OCI-LY3 (cell line): ENCODE results near the gene IRX4.

ENCODE experiments used
- H2AFZ ChIP-seq: fragments of 200-600, 300-600 bp; shearing (Covaris generic); 2 replicates; pipeline ENCODE4 v1.6.0; 2014; ENCODE audit warnings: antibody characterized with exemption, low read depth, low read length
- H3K27ac ChIP-seq: fragments of 200-600, 300-600 bp; sonication (generic); 2 replicates; pipeline ENCODE4 v1.5.1; 2014; ENCODE audit warnings: mild to moderate bottlenecking, low read length, moderate library complexity, mixed read lengths
- H3K27me3 ChIP-seq: fragments of 200-600, 300-600 bp; sonication (generic); 2 replicates; pipeline ENCODE4 v1.6.1; 2014; ENCODE audit warnings: low read depth, low read length, mixed read lengths
- H3K36me3 ChIP-seq: fragments of 200-600, 300-600 bp; sonication (generic); replicated peaks from 2 replicates; pipeline ENCODE3; 2014; ENCODE audit warnings: low read depth, low read length, mixed read lengths
- H3K4me1 ChIP-seq: fragments of 300-600, 200-600 bp; sonication (generic); 2 replicates; pipeline ENCODE4 v1.6.1; 2014; ENCODE audit warnings: low read length, mixed read lengths
- H3K4me2 ChIP-seq: fragments of 200-600, 300-600 bp; sonication (generic); 2 replicates; pipeline ENCODE4 v1.6.1; 2014; ENCODE audit warnings: low read length, mixed read lengths
- H3K4me3 ChIP-seq: fragments of 300-600, 200-600 bp; sonication (generic); 2 replicates; pipeline ENCODE4 v1.5.1; 2014; ENCODE audit warnings: antibody characterized with exemption, mild to moderate bottlenecking, low read length, moderate library complexity
- H3K79me2 ChIP-seq: fragments of 300-600, 200-600 bp; shearing (Covaris generic); 2 replicates; pipeline ENCODE4 v1.6.1; 2014; ENCODE audit warnings: mild to moderate bottlenecking, low read length, mixed read lengths
- H3K9ac ChIP-seq: fragments of 300-600, 200-600 bp; shearing (Covaris generic); 2 replicates; pipeline ENCODE4 v1.6.0; 2014; ENCODE audit warnings: mild to moderate bottlenecking, low read length, moderate library complexity
- H3K9me3 ChIP-seq: fragments of 200-600, 300-600 bp; shearing (Covaris generic); 2 replicates; pipeline ENCODE4 v1.6.1; 2014; ENCODE audit warnings: low read length, mixed read lengths; ENCODE audit not compliant: insufficient read depth
- H4K20me1 ChIP-seq: fragments of 200-600, 300-600 bp; sonication (generic); 2 replicates; pipeline ENCODE4 v1.6.1; 2016; ENCODE audit warnings: low read length, mixed read lengths; ENCODE audit not compliant: insufficient read depth
- EZH2phosphoT487 ChIP-seq: fragments of 200-600 bp; shearing (Covaris generic); IDR thresholded peaks from 2 replicates; pipeline ENCODE4 v1.6.1; 2018; ENCODE audit warnings: antibody characterized with exemption, mixed run types, low read depth
- TF ChIP-seq, protein P1 (sequence below): fragments of 200-600, 300-600 bp; sonication (generic); IDR thresholded peaks from 2 replicates; pipeline ENCODE4 v1.5.1; 2014; ENCODE audit warnings: antibody characterized with exemption, low read length, low read depth

IRX4 gene

GRCh38 chr5:1836891-1837880, 45.5 kb downstream of the IRX4 start:
- Histone ChIP-seq H3K9me3 (no peaks in the 10 kb centered on the region), H3K27ac (no peak overlapping the region), H3K4me1 (no peaks in the 10 kb centered on the region), H3K79me2 (no peaks in the 10 kb centered on the region), H3K9ac (no peak overlapping the region), H3K27me3 (no peaks in the 10 kb centered on the region), H3K4me2 (no peak overlapping the region), H2AFZ (no peak overlapping the region), H3K4me3 (no peak overlapping the region), H3K36me3 (no peaks in the 10 kb centered on the region), H4K20me1 (no peaks in the 10 kb centered on the region)
- TF ChIP-seq EZH2phosphoT487 = no peak
- TF ChIP-seq, protein P1, sequence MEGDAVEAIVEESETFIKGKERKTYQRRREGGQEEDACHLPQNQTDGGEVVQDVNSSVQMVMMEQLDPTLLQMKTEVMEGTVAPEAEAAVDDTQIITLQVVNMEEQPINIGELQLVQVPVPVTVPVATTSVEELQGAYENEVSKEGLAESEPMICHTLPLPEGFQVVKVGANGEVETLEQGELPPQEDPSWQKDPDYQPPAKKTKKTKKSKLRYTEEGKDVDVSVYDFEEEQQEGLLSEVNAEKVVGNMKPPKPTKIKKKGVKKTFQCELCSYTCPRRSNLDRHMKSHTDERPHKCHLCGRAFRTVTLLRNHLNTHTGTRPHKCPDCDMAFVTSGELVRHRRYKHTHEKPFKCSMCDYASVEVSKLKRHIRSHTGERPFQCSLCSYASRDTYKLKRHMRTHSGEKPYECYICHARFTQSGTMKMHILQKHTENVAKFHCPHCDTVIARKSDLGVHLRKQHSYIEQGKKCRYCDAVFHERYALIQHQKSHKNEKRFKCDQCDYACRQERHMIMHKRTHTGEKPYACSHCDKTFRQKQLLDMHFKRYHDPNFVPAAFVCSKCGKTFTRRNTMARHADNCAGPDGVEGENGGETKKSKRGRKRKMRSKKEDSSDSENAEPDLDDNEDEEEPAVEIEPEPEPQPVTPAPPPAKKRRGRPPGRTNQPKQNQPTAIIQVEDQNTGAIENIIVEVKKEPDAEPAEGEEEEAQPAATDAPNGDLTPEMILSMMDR = no peak

GRCh38 chr5:1836176-1836890, 46.4 kb downstream of the IRX4 start:
- H3K9ac ChIP-seq = no peak overlapping the region
- no peak for TF ChIP-seq EZH2phosphoT487
- TF ChIP-seq, protein P1 = no peak
- H4K20me1 ChIP-seq = no peaks in the 10 kb centered on the region
- no peaks in the 10 kb centered on the region for H3K79me2 ChIP-seq
- no peak overlapping the region for H3K4me3 ChIP-seq
- H3K27ac ChIP-seq = no peak overlapping the region
- no peaks in the 10 kb centered on the region for H3K9me3 ChIP-seq
- H3K27me3 ChIP-seq = no peaks in the 10 kb centered on the region
- H3K36me3 ChIP-seq = no peaks in the 10 kb centered on the region
- H3K4me1 ChIP-seq = no peaks in the 10 kb centered on the region
- no peak overlapping the region for H2AFZ ChIP-seq
- H3K4me2 ChIP-seq = no peak overlapping the region

- Histone ChIP-seq H3K36me3 (no peaks in the 10 kb centered on the region), H3K27ac (no peak overlapping the region), H2AFZ (no peak overlapping the region), H4K20me1 (no peaks in the 10 kb centered on the region), H3K79me2 (no peaks in the 10 kb centered on the region), H3K9ac (no peak overlapping the region), H3K4me3 (no peak overlapping the region), H3K4me1 (no peaks in the 10 kb centered on the region), H3K27me3 (no peaks in the 10 kb centered on the region), H3K4me2 (no peak overlapping the region), H3K9me3 (no peaks in the 10 kb centered on the region)
- no peak for TF ChIP-seq EZH2phosphoT487
- TF ChIP-seq, protein P1 = no peak
Observed at GRCh38 chr5:1835431-1835830, 47.3 kb downstream of the IRX4 start.

- H3K27me3 ChIP-seq = no peaks in the 10 kb centered on the region
- H3K4me3 ChIP-seq = no peak overlapping the region
- no peak overlapping the region for H3K9ac ChIP-seq
- H2AFZ ChIP-seq = no peak overlapping the region
- no peaks in the 10 kb centered on the region for H3K36me3 ChIP-seq
- H3K9me3 ChIP-seq = no peaks in the 10 kb centered on the region
- no peaks in the 10 kb centered on the region for H3K79me2 ChIP-seq
- H4K20me1 ChIP-seq = no peaks in the 10 kb centered on the region
- no peak overlapping the region for H3K27ac ChIP-seq
- no peaks in the 10 kb centered on the region for H3K4me1 ChIP-seq
- H3K4me2 ChIP-seq = no peak overlapping the region
- no peak for TF ChIP-seq EZH2phosphoT487
- TF ChIP-seq, protein P1 = no peak
Observed at GRCh38 chr5:1834721-1835429, 47.9 kb downstream of the IRX4 start.
